ENCODE results near the gene FCN1. TPM values are rescaled to one million over a fixed set of nuclear protein-coding genes. Genes with fewer than 3 reads are reported as not detected.

FCN1 gene
- total RNA-seq, 4 donors from 2014 or later: 1.3 to 27.0 (median 10.9) TPM

DNA sequence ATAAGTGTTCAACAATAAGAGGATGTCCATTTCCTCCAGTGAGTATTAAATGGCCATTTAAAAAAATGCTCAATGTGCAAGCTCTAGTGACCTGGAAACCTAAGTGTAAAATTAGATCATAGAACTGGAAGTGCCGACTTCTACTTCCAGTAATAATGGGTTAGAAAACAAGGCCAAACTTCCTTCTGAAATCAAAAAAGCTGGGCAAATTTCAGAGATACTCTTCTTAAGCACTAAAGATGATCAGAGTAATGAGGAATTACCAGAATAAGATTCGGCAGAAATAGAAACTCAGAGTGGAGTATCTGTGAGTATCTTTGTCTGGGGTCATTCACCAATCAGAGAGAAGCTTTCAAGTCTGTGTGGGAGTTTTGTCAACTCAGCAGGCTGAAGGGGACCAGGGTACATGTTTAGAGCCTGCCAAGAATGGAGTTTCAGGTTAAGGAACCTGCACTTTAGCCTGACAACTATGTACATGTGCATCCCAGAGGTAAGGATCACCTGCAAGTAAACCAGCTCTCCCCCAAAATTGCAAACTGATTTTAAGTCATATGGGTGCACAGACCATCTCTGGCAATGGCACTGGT lies 20.0 kb downstream of the FCN1 start:
- no peak for ATAC-seq (ENCODE audit: low FRiP score)
- DNase-seq (ENCODE audit: low spot score): no peak
- TF ChIP-seq, protein P1, sequence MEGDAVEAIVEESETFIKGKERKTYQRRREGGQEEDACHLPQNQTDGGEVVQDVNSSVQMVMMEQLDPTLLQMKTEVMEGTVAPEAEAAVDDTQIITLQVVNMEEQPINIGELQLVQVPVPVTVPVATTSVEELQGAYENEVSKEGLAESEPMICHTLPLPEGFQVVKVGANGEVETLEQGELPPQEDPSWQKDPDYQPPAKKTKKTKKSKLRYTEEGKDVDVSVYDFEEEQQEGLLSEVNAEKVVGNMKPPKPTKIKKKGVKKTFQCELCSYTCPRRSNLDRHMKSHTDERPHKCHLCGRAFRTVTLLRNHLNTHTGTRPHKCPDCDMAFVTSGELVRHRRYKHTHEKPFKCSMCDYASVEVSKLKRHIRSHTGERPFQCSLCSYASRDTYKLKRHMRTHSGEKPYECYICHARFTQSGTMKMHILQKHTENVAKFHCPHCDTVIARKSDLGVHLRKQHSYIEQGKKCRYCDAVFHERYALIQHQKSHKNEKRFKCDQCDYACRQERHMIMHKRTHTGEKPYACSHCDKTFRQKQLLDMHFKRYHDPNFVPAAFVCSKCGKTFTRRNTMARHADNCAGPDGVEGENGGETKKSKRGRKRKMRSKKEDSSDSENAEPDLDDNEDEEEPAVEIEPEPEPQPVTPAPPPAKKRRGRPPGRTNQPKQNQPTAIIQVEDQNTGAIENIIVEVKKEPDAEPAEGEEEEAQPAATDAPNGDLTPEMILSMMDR (IDR thresholded peaks at IDR 0.05): no peak

DNA sequence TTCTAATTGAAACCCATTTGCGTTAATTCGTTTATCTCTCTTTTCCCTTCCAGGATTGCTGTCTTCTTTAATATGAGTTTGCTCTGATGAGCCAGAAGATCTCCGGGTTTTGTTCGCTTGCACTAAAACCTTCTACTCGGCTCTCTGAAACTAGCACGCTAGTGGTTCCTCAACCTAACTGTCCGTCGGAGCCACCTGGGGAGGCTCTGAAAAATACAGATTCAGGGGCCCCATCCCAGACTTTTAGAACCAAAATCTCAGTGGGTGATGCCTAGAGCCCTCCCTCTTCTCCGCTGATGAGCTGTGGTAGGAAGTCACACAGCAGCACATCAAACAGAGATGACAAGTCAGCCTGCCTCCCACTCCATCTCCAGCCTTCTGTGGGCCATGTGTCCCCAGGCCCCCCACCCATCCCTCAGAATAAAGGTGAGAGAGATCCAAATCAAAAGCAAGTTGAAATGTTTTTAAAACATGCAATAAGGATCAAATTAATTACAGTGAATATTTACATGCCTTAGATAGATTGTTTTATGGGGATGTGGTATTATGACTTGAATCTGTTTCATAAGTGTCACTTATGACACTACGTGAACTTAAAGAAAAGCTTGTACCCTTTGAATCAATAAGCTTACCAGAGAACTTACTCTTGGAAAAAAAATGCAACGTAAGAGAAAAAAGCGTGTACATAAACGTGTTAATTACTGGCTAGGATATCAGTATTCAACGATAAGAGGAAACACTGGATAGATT lies 20.7 kb downstream of the FCN1 start:
- DNase-seq (ENCODE audit: low spot score) (no peak), ATAC-seq (ENCODE audit: low FRiP score) (no peak)
- TF ChIP-seq, protein P1 (IDR thresholded peaks at IDR 0.05): no peak

DNA sequence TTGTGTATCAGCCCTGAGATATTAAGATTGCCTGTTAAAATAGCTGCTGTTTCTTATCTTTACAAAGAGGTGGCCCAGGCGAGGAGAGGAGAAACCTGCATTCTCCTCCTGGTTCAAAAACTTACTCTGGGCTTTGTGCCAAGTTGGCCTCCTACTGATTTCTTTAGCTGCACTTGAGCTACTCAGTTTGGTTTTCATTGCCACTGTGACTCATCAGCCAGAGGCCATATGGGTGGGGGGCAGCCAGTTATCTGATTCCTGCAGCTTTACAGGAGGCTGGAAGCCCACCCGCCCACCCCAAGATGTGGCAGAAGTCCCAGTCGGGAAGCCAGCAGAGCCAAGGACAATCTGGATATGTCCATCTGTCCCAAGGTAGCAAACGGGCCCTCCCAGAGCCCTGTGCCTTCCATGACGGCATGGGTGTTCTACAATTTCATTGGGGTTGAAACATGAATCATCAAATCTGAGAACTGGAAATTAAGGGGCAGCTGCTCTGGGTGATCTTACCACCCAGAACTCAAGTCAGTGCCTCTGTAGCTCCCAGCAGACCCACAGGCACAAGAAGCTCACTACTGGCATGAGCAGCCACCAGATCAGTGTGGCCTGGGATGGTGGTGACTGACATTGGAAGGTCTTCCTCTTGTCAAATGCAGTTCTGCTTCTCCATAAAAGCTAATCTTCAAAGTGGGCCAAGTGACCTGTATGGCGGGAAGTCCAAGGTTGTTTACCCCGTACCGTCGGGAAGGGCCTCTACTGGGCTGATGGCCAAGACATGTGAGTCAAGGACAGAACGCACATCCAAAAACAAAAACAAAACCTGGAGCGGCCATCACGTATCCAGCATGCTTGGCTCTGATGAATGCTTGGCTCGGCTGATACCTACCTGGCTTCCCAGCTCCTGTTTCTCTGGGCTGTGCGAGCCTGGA lies 21.5 kb downstream of the FCN1 start:
- DNase-seq (ENCODE audit: low spot score) (no peak), ATAC-seq (ENCODE audit: low FRiP score) (peak; percentile 62)
- TF ChIP-seq, protein P1 (IDR thresholded peaks at IDR 0.05): no peak

DNA sequence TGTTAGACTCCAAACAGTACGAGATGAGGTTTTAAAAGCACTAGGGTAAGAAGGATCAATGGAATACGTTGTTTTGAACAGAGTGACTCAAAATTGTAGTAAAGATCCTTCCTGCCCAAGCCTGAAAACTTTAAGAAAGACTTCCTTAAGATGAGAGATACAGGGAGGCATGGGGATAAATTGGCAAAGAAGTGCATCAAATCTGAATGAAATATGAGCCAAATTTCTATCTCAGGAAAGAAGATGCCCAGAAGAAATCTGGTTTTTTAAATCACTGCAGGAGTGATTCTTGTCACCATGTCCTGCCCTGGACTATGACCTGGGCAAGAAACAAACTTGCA lies 22.2 kb downstream of the FCN1 start:
- TF ChIP-seq, protein P1 (IDR thresholded peaks at IDR 0.05): no peak
- ATAC-seq (ENCODE audit: low FRiP score) (no peak), DNase-seq (ENCODE audit: low spot score) (no peak)

DNA sequence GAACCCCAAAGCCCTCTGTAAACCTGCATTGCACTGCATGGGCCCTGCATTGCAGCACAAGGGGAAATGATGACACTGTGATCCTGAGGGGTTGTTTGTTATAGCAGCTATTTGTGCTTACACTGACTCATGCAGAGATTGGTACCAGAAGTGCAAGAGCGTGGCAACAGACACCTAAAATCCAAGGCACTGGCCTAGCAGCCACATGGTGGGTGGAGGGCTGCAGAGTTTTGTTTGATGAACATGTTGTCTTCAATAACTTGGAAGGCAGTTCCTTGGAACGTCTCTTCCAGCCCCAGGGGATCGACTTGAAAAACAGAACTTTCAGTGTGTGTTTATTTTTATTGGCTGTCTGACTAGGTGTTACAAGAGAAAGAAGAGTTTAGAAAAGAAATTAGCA lies 22.6 kb downstream of the FCN1 start:
- no peak for ATAC-seq (ENCODE audit: low FRiP score)
- TF ChIP-seq, protein P1 (IDR thresholded peaks at IDR 0.05): no peak
- DNase-seq (ENCODE audit: low spot score): no peak

DNA sequence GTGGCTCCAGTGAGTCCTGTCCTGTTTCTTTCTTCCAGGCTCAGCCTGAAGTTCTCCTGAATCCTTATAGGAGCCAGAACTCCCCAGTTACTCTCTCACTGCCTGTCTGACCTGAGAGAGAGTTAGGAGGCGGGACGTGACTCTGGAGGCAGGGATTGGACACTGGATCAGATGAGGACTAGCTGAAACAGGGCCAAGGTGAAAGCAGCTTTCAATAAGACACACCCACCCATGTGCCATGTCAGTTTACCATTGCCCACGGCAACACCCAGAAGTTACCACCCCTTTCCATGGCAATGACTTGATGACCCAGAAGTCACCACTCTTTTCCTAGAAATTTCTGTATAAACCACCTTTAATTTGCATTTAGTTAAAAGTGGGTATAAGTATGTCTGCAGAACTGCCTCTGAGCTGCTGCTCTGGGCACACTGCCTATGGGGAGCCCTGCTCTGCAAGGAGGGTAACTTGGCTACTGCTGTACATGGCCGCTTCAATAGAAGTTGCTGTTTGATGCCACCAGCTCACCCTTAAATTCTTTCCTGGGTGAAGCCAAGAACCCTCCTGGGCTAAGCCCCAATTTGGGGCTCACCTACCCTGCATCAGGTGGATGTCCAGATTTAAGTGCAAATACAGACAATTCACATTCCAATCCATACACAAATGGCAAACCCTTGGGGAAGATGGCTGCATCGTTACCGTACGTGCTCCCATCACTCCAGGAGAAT lies 23.4 kb downstream of the FCN1 start:
- DNase-seq (ENCODE audit: low spot score) (no peak), ATAC-seq (ENCODE audit: low FRiP score) (no peak)
- TF ChIP-seq, protein P1 (IDR thresholded peaks at IDR 0.05): no peak

Measured in omental fat pad (tissue), 4 donors.